H1 (cell line): ENCODE measurements around the gene FGF10.

Source experiments
- CHD2 ChIP-seq: IDR thresholded peaks from 2 replicates; pipeline ENCODE4 v1.6.1; 2012; ENCODE audit warnings: low read length, improper control_type of control experiment
- CTCF ChIP-seq, 3 experiments: IDR thresholded peaks; 1 replicate in 2 of 3; 2 replicates in 1 of 3; pipeline versions ENCODE4 v1.5.1 to v1.6.1; 2011; ENCODE audit warnings: low read length in 3 of 3, mild to moderate bottlenecking in 3 of 3, inconsistent platforms in 2 of 3, low read depth in 1 of 3, moderate library complexity in 1 of 3; ENCODE audit not compliant: insufficient read depth in 1 of 3; ENCODE audit errors: control extremely low read depth in 1 of 3
- EP300 ChIP-seq, 2 experiments: IDR thresholded peaks; 1 replicate in 1 of 2; 2 replicates in 1 of 2; pipeline ENCODE4 v1.6.1; 2011 to 2012; ENCODE audit warnings: low read depth in 2 of 2, low read length in 2 of 2, mild to moderate bottlenecking in 2 of 2, borderline replicate concordance in 1 of 2, inconsistent platforms in 1 of 2, moderate library complexity in 1 of 2
- JUND ChIP-seq: IDR thresholded peaks from 2 replicates; pipeline ENCODE4 v1.6.1; 2011; ENCODE audit warnings: mild to moderate bottlenecking, improper control_type of control experiment, low read length
- KDM1A ChIP-seq: fragments of 200-600, 300-600 bp; sonication (generic); IDR thresholded peaks from 2 replicates; pipeline ENCODE4 v1.7.1; 2016; ENCODE audit warnings: mild to moderate bottlenecking, low read length, borderline replicate concordance
- MAFK ChIP-seq: IDR thresholded peaks from 2 replicates; pipeline ENCODE4 v1.6.1; 2012; ENCODE audit warnings: low read depth, mild to moderate bottlenecking, improper control_type of control experiment, low read length
- MAX ChIP-seq: IDR thresholded peaks from 2 replicates; pipeline ENCODE4 v1.6.1; 2012; ENCODE audit warnings: inconsistent platforms
- NRF1 ChIP-seq: IDR thresholded peaks from 2 replicates; pipeline ENCODE4 v1.6.1; 2011; ENCODE audit warnings: mild to moderate bottlenecking, low read depth, low read length, improper control_type of control experiment
- POLR2A ChIP-seq, 2 experiments: IDR thresholded peaks; 1 replicate in 1 of 2; 2 replicates in 1 of 2; pipeline ENCODE4 v1.6.1; 2011; ENCODE audit warnings: low read depth in 2 of 2, low read length in 2 of 2, mild to moderate bottlenecking in 2 of 2; ENCODE audit errors: control extremely low read depth in 1 of 2
- RAD21 ChIP-seq, 2 experiments: IDR thresholded peaks in 1 of 2; conservative IDR thresholded peaks in 1 of 2; 2 replicates each; pipeline ENCODE4 v1.6.1; 2011; ENCODE audit warnings: low read depth in 2 of 2, low read length in 2 of 2, improper control_type of control experiment in 1 of 2, inconsistent platforms in 1 of 2, mild to moderate bottlenecking in 1 of 2, moderate library complexity in 1 of 2
- TCF12 ChIP-seq: IDR thresholded peaks from 2 replicates; pipeline ENCODE4 v1.6.1; 2011; ENCODE audit warnings: low read depth, mild to moderate bottlenecking, low read length
- YY1 ChIP-seq: IDR thresholded peaks from 2 replicates; pipeline ENCODE4 v1.6.1; 2011; ENCODE audit warnings: low read depth, mild to moderate bottlenecking, low read length

GRCh38 chr5:44294516-44294915, 94.7 kb downstream of the FGF10 start:
- no peak for TF ChIP-seq JUND
- TF ChIP-seq RAD21 (IDR thresholded peaks at IDR 0.05 in 1 of 2, conservative IDR thresholded peaks at IDR 0.05 in 1 of 2; ENCODE audit: low read depth in 2 of 2, low read length in 2 of 2), result no peak
- TF ChIP-seq MAFK, result no peak
- TF ChIP-seq CTCF (IDR thresholded peaks at IDR 0.05; ENCODE audit: control extremely low read depth in 1 of 3, insufficient read depth in 1 of 3, low read depth in 1 of 3, low read length in 3 of 3), result no peak
- TF ChIP-seq TCF12, result no peak
- no peak for TF ChIP-seq EP300 (IDR thresholded peaks at IDR 0.05; ENCODE audit: borderline replicate concordance in 1 of 2, low read depth in 2 of 2, low read length in 2 of 2)
- no peak for TF ChIP-seq POLR2A (IDR thresholded peaks at IDR 0.05; ENCODE audit: control extremely low read depth in 1 of 2, low read depth in 2 of 2, low read length in 2 of 2)
- no peak for TF ChIP-seq YY1
- no peak for TF ChIP-seq KDM1A
- no peak for TF ChIP-seq NRF1
- no peak for TF ChIP-seq CHD2
- no peak for TF ChIP-seq MAX
